Tibial nerve (tissue), 4 donors: ENCODE measurements around the gene TVP23A.

Source experiments
- EP300 ChIP-seq, 2 donors: sonication (generic); formaldehyde crosslinking; IDR thresholded peaks; one replicate each; pipeline ENCODE4 v1.6.1; 2017; ENCODE audit warnings: antibody characterized with exemption in 2 of 2, mild to moderate bottlenecking in 1 of 2
- POLR2A ChIP-seq, 2 donors: fragments of 450-650 bp; IDR thresholded peaks; one replicate each; pipeline ENCODE4 v1.6.1; 2017; ENCODE audit warnings: antibody characterized with exemption in 2 of 2, mild to moderate bottlenecking in 2 of 2, moderate library complexity in 2 of 2
- TF ChIP-seq, protein P1 (sequence below), 5 experiments: fragments of 200-600 bp in 3 of 5; fragments of 450-650 bp in 2 of 5; sonication (generic) in 3 of 5; IDR thresholded peaks; one replicate each; pipeline ENCODE4 v1.5.1; 2016 to 2019; ENCODE audit warnings: antibody characterized with exemption in 5 of 5, mild to moderate bottlenecking in 3 of 5, moderate library complexity in 2 of 5

DNA sequence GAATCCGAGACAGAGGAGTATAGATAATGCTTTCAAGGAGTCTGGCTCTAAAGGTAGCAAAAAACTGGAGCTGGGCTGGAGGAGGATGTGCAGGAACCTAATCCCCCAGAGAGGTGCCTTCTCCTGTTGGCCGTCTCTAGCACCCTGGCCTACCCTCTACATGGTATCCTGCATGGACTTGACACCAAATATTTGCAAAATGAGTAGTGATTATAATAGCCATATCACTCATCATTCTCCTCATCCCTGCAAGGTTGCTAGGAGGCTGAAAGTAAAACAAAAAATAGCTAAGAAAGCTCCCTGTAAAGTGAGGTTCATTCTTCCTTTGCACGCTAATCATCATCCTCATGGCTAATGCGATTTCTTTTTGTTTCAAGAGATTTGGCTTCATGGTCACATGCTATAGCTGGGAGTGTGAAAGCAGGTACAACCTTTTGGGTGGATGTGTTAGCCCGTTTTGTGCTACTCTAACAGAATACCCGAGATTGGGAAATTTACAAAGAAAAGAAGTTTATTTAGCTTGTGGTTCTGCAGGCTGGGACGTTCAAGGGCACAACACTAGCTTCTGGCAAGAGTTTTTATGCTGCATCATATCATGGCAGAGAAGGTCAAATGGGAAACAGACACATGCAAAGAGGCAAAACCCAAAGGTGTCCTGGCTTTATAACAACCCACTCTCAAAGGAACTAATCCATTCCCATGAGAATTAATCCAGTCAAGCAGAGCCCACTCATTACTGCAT, 31.3 kb upstream of the TVP23A start:
- TF ChIP-seq, protein P1, sequence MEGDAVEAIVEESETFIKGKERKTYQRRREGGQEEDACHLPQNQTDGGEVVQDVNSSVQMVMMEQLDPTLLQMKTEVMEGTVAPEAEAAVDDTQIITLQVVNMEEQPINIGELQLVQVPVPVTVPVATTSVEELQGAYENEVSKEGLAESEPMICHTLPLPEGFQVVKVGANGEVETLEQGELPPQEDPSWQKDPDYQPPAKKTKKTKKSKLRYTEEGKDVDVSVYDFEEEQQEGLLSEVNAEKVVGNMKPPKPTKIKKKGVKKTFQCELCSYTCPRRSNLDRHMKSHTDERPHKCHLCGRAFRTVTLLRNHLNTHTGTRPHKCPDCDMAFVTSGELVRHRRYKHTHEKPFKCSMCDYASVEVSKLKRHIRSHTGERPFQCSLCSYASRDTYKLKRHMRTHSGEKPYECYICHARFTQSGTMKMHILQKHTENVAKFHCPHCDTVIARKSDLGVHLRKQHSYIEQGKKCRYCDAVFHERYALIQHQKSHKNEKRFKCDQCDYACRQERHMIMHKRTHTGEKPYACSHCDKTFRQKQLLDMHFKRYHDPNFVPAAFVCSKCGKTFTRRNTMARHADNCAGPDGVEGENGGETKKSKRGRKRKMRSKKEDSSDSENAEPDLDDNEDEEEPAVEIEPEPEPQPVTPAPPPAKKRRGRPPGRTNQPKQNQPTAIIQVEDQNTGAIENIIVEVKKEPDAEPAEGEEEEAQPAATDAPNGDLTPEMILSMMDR (IDR thresholded peaks at IDR 0.05): no peak
- no peak for TF ChIP-seq EP300 (IDR thresholded peaks at IDR 0.05)
- no peak for TF ChIP-seq POLR2A (IDR thresholded peaks at IDR 0.05)
